ENCODE results near the gene CETN1. TPM values are rescaled to one million over a fixed set of nuclear protein-coding genes. Genes with fewer than 3 reads are reported as not detected.

Gene CETN1
- total RNA-seq, 1 donor: not detected

DNA sequence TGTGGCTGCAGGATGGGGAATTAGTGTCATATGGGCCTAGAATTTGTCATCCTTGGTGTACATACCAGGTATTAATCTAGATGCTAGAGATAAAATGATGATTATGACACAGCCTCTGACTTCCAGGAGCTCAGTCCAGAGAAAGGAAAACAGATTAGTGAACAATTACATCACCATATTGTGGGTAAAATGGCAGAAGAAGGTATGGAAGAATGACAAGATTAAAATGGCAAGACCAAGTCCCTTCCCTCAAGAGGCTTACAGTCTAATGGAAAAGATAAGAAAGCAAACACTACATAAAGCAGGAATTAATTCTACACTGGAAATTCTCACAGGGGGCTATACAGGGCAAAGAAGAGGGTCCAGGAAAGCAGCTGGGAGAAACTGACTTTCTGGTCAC, 51.4 kb downstream of the CETN1 start:
- no peak for TF ChIP-seq CTCF (IDR thresholded peaks at IDR 0.05; ENCODE audit: extremely low read depth, low read depth, low read length)
- no peaks in the 10 kb centered on the region for H4K20me1 ChIP-seq (ENCODE audit: insufficient read depth, low read length)
- no peak overlapping the region for H3K4me3 ChIP-seq (ENCODE audit: insufficient read depth, low read length)
- no peaks in the 10 kb centered on the region for H3K27me3 ChIP-seq (ENCODE audit: insufficient read depth, low read length)
- H3K36me3 ChIP-seq (ENCODE audit: insufficient read depth, low read length): no peaks in the 10 kb centered on the region
- H3K4me1 ChIP-seq (ENCODE audit: insufficient read depth, low read length): no peaks in the 10 kb centered on the region
- no peak overlapping the region for H3K27ac ChIP-seq (ENCODE audit: low read depth, low read length)
- no peak overlapping the region for H3K4me2 ChIP-seq (ENCODE audit: insufficient read depth, low read length)
- no peaks in the 10 kb centered on the region for H3K9me3 ChIP-seq (ENCODE audit: low read depth, low read length)
- H2AFZ ChIP-seq (ENCODE audit: low read length): no peak overlapping the region
- no peaks in the 10 kb centered on the region for H3K79me2 ChIP-seq (ENCODE audit: insufficient read depth, low read length)
- DNase-seq (ENCODE audit: insufficient read length, low spot score, missing footprints): no peak

Other genes starting within 250 kb of the CETN1 start
- gene COLEC12, start 79.7 kb upstream of the CETN1 start, total RNA-seq: 38.0 and 56.9 TPM in 2 replicates
- gene CLUL1, start 16.6 kb downstream of the CETN1 start, total RNA-seq: 0.72 TPM in 1 of 2 replicates, not detected in the other
- gene TYMS, start 77.3 kb downstream of the CETN1 start, total RNA-seq: 4.7 and 5.3 TPM in 2 replicates
- 47.0 and 56.3 TPM in 2 replicates for gene ENOSF1, start 132.2 kb downstream of the CETN1 start, total RNA-seq
- gene YES1, start 231.9 kb downstream of the CETN1 start, total RNA-seq: 97.5 and 99.5 TPM in 2 replicates